C4-2B (cell line): ENCODE results near the gene GLCCI1.

Experiments
- CTCF ChIP-seq: fragments of 450-650 bp; conservative IDR thresholded peaks from 2 replicates; pipeline ENCODE4 v1.5.1; 2017; ENCODE audit warnings: mild to moderate bottlenecking
- ZFX ChIP-seq: fragments of 450-650 bp; IDR thresholded peaks from 2 replicates; pipeline ENCODE4 v1.6.1; 2017

- no peak for TF ChIP-seq CTCF
- no peak for TF ChIP-seq ZFX
These were observed 48.5 kb upstream of the GLCCI1 start for GRCh38 chr7:7920056-7920455.
